A673 (cell line): Measurements from ENCODE around the gene SRI.

ENCODE experiments used
- EZH2 ChIP-seq: fragments of 200-600 bp; sonication (generic); IDR thresholded peaks from 2 replicates; pipeline ENCODE4 v1.6.1; 2017; ENCODE audit warnings: borderline replicate concordance, low read depth, mild to moderate bottlenecking, mixed read lengths, antibody characterized with exemption, low read length; ENCODE audit not compliant: poor library complexity, severe bottlenecking
- TF ChIP-seq, protein P1 (sequence below): fragments of 300-800, 200-600 bp; sonication (generic); conservative IDR thresholded peaks from 2 replicates; pipeline ENCODE4 v1.5.1; 2017; ENCODE audit warnings: low read depth, mild to moderate bottlenecking, antibody characterized with exemption, low read length, moderate library complexity, mixed read lengths

DNA sequence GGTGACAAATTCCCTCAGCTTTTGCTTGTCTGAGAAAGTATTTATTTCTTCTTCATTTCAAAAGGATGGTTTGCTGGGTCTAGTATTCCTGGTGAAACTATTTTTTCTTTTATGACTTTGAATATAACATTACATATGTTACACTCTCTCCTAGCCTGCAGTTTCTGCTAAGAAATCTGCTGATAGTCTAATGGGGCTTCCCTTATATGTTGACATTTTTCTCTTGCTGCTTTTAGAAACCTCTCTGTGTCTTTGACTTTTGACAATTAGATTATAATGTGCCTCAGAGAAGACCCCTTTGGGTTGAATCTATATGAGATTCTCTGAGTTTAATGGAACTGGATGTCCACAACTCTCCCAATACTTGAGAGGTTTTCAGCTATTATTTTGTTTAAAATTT, 33.8 kb upstream of the SRI start:
- TF ChIP-seq EZH2 = no peak
- TF ChIP-seq, protein P1, sequence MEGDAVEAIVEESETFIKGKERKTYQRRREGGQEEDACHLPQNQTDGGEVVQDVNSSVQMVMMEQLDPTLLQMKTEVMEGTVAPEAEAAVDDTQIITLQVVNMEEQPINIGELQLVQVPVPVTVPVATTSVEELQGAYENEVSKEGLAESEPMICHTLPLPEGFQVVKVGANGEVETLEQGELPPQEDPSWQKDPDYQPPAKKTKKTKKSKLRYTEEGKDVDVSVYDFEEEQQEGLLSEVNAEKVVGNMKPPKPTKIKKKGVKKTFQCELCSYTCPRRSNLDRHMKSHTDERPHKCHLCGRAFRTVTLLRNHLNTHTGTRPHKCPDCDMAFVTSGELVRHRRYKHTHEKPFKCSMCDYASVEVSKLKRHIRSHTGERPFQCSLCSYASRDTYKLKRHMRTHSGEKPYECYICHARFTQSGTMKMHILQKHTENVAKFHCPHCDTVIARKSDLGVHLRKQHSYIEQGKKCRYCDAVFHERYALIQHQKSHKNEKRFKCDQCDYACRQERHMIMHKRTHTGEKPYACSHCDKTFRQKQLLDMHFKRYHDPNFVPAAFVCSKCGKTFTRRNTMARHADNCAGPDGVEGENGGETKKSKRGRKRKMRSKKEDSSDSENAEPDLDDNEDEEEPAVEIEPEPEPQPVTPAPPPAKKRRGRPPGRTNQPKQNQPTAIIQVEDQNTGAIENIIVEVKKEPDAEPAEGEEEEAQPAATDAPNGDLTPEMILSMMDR = no peak
